Erythroblast (primary cell): ENCODE measurements around the gene SPRYD4.
"Not testable (repeated sequence)": the region's sequence is repeated elsewhere in the genome, so short reads cannot be mapped to it uniquely, and the experiment has no call there.

Experiments used
- DNase-seq, 2 experiments: peaks; one replicate each; lab custom pipeline; 2025; lab: John Stamatoyannopoulos, UW
- GATA1 ChIP-seq: IDR thresholded peaks from 2 replicates; pipeline ENCODE4 v1.6.1; 2011; ENCODE audit warnings: low read depth, mild to moderate bottlenecking, control low read depth, low read length, moderate library complexity
- POLR2A ChIP-seq: IDR thresholded peaks from 2 replicates; pipeline ENCODE4 v1.6.1; 2011; ENCODE audit warnings: mild to moderate bottlenecking, low read length

SPRYD4 gene

DNA sequence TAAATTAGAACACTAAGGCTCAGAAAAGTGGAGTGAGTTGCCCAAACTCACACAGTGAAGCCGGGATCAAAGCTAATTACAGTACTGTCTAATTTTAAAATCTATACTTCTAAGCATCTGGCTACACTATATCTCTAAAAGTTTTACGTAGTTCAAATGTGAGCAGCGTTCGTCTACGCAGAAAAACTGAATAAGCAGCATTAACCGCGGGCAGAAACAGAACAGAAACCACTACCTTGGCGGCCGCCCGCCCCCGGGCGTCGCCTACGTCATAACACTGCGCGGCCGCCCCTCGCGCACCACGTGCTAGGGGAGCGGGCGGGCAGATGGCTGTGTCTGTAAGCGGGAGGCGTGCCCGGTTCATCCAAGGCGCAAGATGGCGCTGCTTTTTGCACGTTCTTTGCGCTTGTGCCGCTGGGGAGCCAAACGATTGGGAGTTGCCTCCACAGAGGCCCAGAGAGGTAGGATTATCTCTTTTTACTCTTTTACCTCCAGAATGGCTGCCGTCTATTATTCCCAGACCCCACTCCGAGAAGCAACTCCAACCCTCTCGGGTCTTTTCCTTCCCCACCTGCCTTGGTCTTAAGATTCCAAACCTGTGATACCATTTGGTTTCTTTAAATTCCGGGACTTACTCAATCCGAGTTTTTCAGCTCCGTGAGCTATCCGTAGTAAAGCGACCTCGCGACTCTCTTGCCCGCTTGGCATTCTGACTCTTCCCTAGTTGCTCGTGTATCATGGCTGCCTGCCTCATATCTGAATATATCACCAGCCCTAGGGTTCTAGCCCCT lies at the start of gene SPRYD4:
SPRYD4 (plus strand) TSS at position 363 of the 791 bp plus-strand sequence; CDS start at position 377, 14 bp downstream.
- TF ChIP-seq GATA1 (no peak), POLR2A (peak; percentile 95)
- DNase-seq: peak; percentile 97 to 98

DNA sequence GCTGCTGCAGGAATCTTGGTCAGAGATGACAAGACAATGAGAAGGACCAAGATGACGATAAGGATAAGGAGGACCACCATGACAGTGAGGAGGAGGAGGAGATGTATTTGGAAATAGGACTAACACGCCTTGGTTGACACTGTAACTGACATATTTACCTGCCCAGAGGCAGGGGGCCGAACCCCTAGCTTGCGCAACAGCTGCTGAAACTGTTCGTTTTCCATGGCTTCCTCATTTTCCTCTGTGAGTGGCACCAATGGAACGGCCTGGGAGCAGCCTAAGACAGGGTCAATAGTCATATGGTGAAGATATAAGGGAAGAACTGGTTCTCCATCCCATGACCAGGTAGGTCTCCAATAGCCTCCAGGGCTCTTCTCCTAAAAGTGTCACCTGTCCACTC lies 48.0 kb upstream of the SPRYD4 start:
- TF ChIP-seq GATA1: no peak
- TF ChIP-seq POLR2A: no peak
- no peak for DNase-seq

DNA sequence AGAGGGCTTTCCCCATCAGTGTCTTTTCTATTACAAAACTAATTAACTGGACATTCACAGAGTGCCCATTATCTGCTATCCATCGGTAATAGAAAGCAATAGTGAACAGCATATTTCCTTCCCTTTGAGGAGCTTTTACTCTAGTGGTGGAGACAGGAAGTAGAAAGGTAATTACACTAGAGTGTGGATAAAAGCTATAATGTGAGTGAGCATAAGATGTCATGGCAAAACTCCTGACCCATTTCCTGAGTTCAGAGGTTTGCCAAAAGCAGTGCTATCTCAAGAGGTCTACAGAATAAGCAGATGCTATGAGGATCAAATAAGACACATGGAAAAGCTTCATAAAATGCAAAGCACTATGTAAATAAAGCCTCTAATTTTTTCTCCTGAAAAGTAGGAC lies 43.2 kb upstream of the SPRYD4 start:
- TF ChIP-seq POLR2A (no peak), GATA1 (no peak)
- DNase-seq: no peak

DNA sequence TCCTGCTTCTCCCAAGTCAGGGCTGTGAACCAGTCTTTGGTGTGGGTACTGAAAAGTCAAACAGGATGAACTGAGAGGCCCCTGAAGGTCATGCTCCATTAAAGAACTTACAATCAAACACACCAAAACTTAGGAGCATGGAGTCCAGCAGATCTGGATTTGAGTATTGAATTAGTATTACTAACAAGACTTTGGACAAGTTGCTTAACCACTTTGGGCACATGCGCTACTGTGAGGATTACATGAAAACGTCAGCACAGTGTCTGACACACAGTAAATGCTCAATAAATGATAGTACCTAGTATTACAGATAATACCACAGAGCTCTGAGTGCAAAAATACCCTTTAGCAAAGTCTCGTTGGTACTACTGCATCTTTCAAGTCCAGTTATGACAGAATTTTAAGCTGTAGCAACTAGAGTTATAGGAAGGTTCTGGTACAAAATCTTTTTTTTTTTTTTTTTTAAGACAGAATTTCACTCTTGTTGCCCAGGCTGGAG lies 42.4 kb upstream of the SPRYD4 start:
- DNase-seq: no peak
- TF ChIP-seq POLR2A (no peak), GATA1 (no peak)

DNA sequence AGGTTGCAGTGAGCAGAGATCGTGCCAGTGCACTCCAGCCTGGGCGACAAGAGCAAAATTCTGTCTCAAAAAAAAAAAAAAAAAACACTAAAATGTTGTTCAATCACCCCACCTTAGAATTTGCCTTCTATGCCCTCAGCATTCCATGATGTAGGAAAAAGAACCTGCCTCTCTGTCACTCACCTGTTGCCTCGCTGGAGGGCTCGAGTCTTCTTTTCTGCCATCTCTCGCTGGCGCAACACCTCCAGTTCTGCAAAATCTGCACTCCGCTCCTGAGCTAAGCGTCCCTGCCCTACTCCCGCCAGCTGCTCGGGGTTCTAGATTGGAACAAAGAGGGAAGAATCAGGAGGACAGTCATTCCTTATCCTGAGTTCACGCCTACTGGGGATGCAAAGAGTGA lies 37.1 kb upstream of the SPRYD4 start:
- DNase-seq: no peak
- TF ChIP-seq POLR2A (no peak), GATA1 (no peak)

DNA sequence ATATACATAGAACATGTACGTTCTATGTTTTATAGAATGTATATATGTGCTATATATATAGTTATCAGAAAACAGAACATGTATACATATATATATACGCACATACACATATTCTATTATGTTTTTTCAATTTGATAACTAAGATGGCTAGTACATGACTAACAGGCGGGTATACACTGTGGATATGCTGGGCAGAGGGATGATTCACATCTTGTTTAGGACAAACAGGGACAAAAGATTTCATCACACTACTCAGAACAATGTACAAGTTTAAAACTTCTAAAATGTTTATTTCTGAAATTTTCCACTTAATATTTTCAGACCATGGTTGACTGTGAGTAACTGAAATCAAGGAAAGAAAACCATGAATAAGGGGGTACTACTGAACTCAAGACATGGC lies 36.5 kb upstream of the SPRYD4 start:
- no peak for TF ChIP-seq POLR2A
- TF ChIP-seq GATA1: no peak
- no peak for DNase-seq

DNA sequence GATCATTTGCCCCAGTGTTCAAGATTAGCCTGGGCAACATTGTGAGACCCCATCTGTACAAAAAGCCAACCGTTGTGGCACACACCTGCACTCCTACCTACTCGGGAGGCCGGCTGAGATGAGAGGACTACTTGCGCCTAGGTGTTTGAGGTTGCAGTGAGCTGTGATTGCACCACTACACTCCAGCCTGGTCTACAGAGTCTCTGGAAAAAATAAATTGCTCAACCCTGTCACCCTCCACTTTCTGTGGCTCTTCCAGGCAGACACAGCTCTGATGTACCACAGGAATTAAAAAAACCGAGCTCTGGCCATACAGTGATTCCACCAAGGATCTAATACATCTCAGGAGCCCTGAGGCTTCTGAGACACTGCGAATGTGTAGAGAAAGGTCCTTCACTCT lies 33.5 kb upstream of the SPRYD4 start:
- TF ChIP-seq GATA1 (no peak), POLR2A (no peak)
- DNase-seq: no peak

DNA sequence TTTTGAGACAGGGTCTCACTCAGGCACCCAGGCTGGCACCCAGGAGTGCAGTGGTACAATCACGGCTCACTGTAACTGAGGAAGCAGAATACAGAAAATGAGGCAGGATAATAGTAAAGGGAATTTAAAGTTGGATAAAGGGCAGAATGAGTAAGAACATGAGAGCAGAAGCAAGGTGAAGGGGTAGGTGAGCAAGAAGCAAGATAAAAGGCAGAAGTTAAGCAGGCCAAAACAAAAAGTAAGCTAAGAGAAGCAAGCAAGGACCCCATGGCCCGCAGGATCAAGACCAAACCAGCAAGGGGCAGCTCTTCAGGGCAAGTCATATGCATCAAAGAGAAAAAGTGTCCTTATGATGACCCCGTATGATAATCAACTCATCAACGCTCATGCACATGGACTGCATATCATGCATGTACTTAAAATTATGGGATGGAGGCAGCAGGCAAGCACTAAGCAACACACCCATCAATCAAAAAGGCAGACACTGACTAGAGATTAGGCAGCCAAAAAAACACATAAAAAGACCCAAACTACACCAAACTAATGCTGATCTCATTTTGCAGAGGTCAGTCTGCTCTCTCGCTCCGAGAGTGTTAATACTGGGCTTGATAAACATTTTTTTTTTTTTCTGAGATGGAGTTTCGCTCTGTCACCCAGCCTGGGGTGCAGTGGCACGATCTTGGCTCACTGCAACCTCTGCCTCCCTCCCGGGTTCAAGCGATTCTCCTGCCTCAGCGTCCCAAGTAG lies 30.8 kb upstream of the SPRYD4 start:
- peak; percentile 83 to 91 for DNase-seq
- TF ChIP-seq GATA1: no peak
- TF ChIP-seq POLR2A: no peak

DNA sequence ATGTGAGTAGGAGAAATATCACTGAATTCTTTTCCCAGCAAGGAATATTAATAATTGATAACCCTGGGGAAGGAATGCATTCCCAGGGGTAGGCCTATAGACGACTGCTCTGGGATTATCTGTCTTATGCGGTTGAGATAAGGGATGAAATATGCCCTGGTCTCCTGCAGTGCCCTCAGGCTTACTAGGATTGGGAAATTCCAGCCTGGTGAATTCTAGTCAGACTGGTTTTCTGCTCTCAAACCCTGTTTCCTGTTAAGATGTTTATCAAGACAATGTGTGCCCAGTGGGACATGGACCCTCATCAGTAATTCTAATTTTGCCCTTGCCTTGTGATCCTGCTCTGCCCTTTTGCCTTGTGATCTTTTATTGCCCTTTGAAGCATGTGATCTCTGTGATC lies 25.2 kb upstream of the SPRYD4 start:
- DNase-seq: not testable (repeated sequence)

DNA sequence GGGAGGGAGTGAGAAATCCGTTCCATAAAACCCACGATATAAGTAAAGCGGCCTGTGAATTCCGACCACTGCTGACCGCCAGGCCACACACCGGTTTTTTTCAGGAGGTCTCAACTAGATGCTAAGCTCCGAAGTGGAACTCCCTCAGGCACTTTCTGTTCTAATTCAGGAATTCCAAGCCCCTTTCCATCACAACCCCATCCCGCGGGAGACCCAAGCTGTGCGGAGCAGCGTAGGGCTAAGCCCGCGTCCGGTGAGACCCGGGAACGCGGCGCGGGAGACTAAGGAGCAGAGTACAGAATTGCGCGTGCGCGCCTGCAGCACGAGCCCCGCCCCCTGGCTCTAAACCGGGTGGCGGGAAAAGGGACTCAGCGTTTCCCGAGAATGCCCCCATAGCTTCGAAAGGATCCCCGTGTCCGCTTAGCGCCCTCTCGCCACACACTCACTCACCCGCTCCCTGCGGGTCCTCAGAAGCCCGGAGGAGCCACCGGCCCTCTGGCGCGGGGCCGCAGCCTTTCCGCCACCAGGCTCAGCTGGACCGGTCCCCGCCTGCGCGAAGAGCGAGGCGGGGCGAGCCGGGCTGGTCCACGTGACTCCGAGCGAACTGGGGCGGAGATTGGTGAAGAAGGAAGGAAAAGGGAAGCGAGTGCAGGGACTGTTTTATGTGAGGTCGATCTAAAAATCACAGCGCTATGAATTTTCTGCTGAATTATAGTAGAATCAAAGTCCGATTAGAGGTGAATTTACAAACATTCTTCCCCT lies 19.3 kb upstream of the SPRYD4 start, which contains the start of gene TIMELESS:
TIMELESS (minus strand) TSS at position 567 of the 762 bp plus-strand sequence. CDS start 15,256 bp downstream, outside the sequence.
- TF ChIP-seq POLR2A: peak; percentile 95
- no peak for TF ChIP-seq GATA1

DNA sequence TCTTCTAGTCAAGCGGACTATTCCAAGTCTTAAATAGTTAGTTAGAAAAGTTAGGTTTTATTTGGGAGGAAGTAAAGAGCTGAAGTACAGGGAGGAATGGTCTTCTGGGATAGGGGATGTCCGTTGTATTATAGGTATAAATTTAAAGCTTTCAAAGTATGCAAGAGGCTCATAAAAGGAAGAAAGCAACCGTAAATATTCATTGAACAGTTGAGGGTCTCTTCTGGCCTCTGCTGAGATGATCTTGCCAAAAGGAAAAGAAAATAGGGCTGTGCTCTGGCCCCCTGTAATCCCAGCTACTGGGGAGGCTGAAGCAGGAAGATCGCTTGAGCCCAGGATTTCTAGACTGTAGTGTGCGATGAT lies 18.8 kb upstream of the SPRYD4 start:
- TF ChIP-seq GATA1: no peak
- no peak for TF ChIP-seq POLR2A
- DNase-seq: no peak

More for the DNA sequence above, 19.3 kb upstream of the SPRYD4 start, which contains the start of gene TIMELESS:
- DNase-seq: peak; percentile 91 to 94

DNA sequence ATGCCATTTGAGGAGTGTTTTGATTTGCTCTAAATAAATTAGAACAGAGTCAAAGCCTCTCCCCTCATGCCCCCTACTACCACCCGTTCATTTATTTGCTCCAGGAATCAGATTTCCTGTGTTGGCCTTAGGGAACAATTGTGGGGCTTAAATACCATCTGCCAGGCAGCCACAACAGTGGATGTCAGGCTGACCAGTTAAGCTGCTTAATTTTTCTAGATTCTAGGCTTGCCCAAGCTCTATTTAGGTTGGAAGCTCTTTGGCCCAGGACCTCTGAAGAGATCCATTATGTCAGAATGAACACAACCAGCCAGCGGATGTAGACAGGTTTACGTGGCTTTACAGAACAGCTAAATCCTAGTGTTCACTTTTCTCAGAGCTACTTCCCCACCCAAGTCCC lies 18.1 kb upstream of the SPRYD4 start:
- no peak for DNase-seq
- no peak for TF ChIP-seq GATA1
- TF ChIP-seq POLR2A: no peak

DNA sequence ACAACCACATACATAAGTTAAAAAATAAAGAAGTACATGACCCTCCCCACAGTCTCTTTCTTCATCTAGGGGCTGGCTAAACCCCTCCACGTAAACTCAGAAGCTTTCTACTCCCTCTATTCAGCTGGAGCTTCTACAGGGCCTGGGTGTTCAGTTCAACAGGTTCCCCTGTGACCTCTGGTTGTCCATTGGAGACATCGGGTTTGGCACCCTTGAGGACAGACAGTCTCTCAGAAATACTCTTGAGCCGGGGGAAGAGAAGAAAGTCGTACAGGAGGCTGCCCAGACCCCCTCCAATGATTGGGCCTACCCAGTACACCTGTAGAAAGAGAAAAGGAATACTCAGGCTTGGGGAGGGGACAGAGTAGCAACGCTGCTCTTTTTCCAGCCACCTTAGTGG lies 17.2 kb upstream of the SPRYD4 start:
- TF ChIP-seq GATA1: no peak
- no peak for TF ChIP-seq POLR2A
- no peak for DNase-seq

DNA sequence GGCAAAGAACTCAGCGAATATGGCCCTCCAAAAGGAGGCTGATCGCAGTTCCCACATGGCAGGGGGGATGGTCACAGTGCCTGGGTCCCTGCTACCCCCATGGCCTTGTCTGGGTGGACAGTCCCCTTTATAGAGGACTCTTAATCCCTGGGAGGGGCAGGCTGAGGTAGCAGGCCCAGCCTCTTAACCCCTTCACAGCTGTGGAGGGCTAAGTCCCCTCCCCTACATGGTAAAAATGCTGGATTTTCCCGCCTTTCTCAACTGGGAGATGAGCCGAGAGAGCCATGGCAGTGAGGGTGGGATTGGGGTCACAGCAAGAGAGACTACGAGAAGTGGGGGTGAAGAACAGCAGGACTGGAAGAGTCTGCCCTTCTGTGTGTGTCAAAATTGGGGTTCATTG lies 13.8 kb upstream of the SPRYD4 start, which contains the start of gene MIP:
MIP (minus strand) TSS at position 101 of the 400 bp plus-strand sequence; CDS start at position 57, 44 bp downstream.
- DNase-seq: no peak
- no peak for TF ChIP-seq POLR2A
- no peak for TF ChIP-seq GATA1
